GM11168 (cell line): ENCODE results near the gene TNFAIP3.

Experiments
- in situ Hi-C: fragments of 300-500 bp; cut with MboI; formaldehyde crosslinking; loops from one replicate; pipeline ENCODE4 v1.12.0; 2022; ENCODE audit warnings: low sequenced_read_pairs; ENCODE audit not compliant: unreplicated experiment

The TNFAIP3 gene

DNA sequence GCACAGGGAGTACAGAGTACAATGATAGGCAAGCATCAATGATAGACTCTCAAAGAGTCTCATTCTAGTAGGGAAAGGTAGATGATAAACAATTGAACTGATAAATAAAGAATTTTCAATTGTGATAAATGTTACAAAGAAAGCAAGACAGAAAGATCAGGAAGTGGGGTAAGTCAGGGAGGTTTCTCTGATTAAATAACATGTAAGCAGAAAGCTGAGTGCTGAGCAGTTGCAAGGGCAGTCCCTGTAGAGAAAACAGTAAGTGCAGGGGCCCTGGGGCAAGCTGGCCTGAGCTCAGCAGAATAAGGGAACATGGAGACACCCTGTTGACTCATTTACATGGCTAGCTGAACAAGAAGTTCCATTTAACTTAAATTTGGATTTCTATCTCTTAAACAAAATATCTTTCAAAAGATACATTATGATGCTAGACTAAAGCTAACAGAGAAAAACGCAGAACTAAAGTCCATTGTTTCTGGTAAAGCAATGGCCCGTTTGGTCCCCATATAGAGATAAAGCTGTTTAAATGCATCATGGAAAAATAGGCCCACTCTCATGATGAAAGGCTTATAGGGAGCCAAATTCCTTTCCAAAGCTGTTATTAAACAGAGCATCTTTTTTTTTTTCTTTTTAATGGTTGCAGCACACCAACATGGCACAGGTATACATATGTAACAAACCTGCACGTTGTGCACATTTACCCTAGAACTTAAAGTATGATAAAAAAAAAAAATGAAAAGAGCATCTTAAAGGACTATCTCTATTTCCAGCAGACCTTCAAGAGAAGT, 5.3 kb upstream of the TNFAIP3 start:
- in situ Hi-C loops: no loop called here

DNA sequence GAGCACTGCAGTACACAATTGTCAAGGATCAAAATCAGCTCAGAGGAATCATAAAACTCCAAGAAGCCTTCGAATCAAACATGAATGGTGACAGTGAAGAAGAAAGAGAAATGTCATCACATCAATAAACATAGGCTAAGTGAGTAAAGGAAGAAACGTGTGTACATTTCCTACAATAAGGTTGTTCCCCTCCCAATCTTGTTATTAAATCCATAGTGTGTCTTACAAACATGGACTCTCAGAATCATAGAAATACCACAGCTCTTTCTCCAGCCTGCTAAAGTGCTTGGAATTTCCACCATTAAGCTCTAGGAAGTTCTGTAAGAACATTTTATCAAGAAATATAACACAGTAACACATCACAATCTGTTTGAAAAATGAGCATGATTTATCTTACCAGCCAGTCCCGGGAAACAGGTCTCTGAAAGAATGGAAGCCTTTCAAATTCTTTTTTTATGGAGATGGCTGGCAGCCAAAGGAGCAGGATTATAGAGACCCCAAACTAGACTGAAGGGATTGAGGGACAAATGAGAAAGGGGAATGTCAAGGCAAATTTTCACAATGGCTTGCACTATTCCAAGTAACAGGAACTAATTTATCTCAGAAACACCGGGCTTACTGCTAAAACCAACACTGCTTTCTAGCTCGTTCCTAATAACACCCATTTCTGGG, 4.5 kb upstream of the TNFAIP3 start:
- in situ Hi-C loops: no loop called here

DNA sequence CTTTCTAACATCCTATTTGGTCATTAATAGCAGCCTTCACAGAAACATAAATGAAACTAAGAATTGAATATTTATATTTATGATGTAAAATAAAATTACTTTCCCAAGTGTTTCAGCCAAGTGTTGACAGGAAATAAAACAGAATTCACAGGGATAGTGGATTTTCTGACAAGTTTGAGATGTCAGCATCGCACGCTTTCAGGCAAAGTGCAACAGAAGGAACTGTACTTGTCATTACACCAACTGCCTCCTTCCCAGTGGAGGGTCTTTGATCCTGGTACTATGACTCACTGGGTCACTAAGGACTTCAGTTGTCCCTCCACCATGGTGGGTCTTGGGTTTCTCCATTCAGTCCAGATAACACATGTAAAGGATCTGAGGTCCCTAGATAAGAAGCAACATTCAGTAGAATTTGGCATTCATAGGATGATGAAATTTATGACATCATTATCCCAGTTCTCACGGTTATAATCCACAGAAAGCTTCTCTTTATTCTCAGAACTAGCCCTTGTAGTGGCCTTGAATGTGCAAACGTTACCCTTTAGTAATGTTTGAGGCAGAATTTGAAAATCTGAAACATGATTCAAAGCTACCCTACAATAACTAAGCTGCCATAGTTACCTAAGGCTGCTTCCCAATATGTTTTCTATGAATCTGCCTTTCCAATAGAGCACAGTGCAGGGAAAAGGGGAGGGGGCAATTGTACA, 3.8 kb upstream of the TNFAIP3 start:
- in situ Hi-C loops: no loop called here

DNA sequence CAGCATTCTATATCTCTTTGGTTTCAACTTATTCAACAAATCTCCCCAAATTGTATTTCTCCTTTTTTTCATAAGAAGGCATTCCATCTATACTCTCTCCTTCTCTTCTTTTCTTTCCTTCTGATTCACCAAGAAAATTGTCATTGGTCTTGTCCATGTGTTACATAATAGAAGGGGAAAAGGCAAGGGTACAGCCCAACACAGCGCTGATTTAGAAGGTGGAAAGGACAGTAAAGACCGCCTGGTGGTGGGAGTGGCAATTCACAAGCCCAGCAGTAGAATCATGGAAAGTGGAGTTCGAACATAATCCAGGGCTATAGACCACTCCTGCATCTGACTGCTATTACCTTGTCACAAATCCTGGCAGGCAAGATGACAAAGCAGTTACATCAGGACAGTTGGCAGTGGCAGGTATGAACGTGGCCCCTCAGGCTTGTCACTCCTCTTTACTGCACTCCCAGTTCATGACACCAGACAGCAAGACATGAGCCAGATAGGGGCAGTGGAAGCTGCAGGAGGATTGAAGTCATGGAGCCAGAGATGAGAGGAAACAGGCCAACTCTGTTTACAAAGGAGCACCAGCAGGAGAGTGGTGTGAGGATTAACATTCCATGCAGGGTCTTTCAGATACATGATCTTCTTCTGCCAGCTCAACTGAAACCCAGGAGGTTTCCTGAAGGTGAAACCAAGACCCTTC, 2.1 kb upstream of the TNFAIP3 start:
- in situ Hi-C loops: loop anchor here (5.0 kb wide), 2 partner anchors 68 to 158 kb away; no protein-coding TSS in a partner anchor

DNA sequence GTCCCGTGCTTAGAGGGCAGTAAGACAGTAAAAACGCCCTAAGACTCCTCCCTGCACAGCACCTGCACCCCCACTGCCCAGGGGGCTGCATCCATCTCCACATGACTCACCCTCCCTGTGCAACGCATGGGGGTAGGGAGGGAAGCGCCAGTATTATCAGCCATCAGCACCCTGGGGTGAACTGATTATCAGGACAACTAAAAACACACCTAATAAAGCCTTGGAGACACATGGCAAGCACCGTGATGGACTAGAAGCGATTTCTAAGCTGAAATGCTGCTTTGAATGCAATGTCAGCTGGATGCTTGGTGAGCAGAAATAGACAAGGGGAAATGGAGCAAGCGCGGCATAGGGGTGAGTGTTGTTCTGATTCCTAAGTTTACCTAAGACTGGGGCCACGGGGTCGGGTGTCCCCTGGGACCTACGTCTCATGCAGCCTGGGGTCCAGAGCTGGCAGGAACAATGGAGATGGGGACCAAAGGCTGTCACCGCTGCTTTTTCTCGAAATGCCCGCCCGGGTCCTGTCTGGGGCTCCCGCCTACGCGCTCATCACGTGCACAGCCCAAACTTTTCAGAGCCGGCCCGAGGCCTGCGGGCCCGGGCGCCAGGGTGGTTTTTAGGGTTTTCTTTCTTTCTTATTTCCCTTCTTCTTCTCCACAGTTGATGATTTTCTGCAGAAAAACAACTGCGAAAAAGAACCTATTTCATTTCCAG, 702 bp upstream of the TNFAIP3 start:
- in situ Hi-C loops: loop anchor here (5.0 kb wide), 2 partner anchors 69 to 159 kb away; no protein-coding TSS in a partner anchor

DNA sequence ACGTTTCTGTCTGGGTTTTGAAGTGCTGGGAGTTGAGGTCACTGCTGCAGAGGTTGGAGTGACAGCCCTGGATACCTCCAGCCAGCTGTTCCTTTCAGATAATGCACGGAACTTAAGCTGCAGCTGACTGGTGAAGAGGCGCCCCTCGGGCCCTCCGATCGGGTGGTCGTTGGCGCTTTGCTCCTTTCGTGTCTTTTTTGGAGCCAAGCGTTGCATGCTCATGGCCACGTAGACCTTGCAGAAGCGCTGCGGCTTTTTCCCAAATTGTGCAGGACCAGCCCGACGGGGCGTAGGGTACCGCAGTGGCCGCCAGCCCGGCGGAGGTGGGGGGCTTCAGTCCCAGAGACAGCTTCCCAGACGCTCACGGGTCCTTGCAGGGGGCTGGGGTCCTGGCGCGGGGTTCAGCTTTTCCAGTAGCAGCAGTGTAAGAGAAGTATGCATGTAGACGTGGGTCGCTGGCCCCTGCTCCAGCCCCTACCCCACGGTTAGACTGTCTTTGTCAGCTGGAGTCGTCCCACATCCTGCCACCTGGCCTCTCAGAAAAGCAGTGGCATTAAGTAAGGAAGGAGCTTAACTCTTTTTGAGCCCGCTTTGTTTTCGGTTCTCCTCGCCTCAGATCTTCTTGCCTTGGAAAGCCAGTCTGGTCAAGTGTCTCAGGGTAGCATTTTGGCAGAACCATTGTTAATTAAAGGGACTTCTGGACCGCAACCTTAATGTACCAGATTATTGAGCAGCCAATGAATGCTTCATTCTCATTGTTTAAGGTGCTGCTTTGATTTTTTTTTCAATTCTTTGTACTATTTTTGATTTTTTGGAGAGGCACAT, 838 bp downstream of the TNFAIP3 start:
- in situ Hi-C loops: loop anchor here (5.0 kb wide), 2 partner anchors 71 to 161 kb away; no protein-coding TSS in a partner anchor

DNA sequence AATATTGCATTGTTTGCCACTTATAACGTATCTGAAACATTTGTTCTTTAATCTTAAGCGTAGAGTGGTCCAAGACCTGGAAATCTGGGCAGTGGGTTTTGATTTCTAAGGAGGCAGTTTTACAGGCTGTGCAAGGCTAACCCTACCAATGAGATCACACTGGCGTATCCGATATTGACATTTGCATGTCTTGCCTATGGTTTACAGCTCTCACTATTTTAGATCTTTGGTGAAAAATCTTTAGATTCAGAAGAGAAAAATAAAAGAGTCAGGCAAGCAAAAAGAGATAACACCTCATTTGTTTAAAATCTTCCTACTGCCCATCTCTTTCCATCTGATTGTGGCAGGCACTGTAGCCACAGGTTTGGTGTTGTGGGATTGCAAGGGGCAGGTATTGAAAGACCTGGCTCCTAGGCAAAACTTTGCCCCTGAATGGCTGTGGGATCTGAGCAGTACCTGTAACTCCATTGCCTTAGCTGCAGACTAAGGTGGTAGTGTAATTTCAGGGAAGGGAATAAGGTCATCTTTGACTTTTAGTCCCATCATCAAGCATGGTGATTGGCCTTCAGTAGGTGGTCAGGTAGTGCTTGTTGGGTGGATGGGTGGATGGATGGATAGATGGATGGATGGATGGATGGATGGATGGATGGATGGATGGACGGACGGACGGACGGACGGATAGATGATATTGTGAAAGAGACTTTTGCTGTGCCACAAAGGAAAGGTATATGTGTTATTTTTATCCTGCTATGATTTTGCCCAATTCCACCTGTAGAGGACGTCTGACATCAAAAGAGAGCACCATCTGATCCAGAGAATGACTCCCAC, 1.9 kb downstream of the TNFAIP3 start:
- in situ Hi-C loops: loop anchor here (5.0 kb wide), 2 partner anchors 72 to 162 kb away; no protein-coding TSS in a partner anchor

DNA sequence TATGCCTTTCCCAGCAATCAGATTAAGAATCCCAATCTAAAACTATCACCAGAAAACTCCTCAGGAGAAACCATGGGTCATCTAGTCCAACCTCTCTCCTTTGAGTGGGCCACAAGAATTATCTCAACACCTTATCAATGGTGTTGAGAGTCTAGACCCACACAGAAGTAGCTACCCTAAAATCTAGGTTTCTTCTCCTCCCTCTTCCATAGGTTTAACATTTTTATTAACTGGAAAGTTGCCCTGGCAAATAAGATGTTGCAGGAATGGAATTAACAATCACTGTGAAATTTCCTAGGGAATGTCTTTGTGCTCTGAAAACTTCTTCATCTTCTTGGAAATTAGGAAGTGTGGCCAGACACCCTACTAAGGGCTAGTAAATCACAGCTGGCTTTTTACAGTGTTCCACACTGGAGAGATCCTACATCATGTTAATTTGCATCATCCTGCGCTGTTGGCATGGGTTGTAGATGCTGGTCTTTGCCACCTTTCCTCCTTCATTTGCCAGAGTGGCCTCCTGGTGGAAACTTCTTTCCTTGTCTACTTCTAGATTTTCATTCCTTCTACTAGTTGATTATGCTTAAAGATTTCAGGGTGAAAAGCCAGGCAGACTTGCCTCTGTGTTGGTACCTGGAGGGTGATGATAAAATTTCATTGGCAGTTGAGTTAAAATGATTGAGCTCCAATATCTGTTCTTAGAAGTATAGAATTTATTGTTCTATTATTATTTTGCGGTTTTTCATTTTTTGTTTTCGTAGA, 2.7 kb downstream of the TNFAIP3 start:
- in situ Hi-C loops: loop anchor here (5.0 kb wide), 2 partner anchors 72 to 162 kb away; no protein-coding TSS in a partner anchor

DNA sequence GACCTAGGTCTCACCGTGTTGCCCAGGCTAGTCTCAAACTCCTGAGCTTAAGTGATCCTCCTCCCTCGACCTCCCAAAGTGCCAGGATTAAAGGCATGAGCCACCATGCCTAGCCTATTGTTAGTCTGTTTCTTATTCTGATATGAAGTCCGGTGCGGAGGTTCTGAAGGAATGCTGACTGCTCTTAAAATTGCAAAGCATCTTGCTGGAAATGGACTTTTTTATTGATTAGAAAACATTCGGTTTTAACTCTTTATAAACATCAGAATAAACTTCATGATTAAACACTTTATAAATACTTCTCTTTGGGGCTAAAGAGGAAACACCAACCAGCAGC, 3.2 kb downstream of the TNFAIP3 start:
- in situ Hi-C loops: no loop called here

DNA sequence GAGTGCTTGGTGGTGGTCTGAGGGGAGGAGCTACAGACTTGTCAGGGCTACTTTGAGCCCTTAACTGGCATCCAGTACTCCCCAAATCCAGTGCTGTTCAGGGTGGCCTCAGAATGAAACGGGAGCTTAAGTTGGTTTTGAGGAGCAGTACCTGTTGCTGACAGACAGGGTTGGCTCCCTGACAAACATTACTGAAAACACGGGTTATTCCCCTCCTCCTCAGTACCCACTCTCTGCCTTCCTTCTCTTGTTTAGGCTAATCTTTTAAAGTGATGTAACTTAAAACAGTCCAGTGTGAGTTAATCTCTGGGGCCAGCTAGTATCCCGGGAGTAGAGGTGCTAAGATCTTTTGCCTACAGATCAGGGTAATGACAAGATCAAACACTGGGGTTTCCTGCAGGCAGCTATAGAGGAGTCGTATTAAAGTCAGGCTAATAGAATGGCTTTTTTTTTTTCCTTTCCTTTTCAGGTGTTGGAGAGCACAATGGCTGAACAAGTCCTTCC, 3.7 kb downstream of the TNFAIP3 start:
- in situ Hi-C loops: no loop called here

DNA sequence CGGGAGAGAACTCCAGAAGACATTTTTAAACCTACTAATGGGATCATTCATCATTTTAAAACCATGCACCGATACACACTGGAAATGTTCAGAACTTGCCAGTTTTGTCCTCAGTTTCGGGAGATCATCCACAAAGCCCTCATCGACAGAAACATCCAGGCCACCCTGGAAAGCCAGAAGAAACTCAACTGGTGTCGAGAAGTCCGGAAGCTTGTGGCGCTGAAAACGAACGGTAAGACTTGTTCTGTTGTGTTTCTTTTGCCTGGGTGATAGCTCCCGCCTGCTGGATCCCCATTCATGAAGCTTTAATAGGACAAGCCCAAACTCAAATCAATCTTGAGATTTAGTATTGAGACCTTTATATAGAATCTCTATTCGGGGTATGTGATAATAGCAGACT, 4.2 kb downstream of the TNFAIP3 start:
- in situ Hi-C loops: no loop called here

DNA sequence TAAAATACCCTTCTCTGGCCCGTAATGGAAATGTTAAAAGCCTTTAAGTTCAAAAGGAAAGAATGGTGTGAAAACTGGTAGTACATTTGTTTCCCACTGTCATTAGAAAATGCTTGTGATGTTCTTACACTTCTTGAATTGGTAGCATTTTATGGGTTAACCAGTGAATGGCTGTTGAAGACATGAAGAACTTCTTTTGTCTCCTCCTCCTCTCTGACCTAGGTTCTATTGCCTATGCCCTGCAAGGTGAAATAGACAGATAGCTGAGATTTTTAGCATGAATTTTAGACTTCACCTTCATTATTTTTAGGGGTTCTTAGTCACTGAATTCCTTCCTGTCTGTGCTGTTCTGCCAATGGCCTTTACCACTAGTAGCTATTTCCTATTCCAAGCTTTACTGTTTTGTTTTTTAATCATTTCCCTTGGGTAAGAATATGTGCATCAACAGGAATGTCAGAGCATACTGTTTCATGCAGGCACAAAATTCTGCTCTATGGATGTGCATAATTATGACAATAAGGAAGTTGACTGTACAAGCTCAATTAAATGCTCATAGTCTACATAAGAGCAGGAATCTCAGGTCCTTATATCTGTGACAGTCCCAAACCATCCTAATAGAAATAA, 4.9 kb downstream of the TNFAIP3 start:
- in situ Hi-C loops: no loop called here

DNA sequence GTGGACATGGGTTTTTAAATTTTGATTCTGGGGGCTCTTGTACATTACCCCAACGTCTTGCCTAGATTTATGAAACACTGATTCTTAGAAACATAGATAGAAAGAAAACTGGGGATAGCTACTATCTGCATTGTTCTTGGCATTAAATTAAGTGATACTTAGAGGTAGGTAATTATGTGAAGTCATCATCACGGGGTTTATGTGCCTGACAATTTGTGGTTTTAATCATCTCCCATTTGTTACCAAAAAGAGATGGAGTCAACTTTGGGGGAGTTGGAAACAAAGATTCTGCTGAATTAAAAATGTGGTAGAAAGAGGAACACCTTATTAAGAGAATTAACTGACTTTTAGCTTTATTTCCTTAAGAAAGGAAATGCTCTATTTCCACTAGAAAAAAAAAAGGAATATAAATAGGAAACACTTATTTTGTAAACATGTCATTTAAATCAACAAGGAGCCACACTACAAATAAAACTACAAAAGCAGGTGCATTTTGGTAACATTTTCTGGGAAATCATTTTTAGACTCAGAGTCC, 5.6 kb downstream of the TNFAIP3 start:
- in situ Hi-C loops: no loop called here

DNA sequence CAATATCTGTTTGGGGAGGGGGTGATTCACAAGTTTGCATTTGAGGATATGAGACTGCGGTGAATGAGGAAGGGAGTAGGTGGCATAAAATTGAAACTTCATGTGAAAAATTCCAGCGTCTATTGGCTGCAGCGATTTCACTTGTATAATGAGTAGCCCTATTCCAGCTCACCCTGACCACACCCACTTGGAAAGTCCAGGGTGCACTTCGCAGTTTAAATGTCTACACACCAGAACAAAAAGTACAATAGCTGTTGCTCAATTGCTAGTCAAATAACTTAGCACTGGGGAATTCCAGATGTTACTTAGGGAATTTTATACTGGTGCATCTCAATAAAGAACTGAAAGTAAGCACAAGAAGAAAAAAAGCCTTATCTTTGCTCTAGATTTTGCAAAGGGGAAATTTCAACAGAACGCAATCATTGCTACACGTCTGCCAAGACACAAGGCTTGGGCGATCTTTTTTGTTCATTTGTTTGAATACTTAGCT, 6.3 kb downstream of the TNFAIP3 start:
- in situ Hi-C loops: no loop called here

DNA sequence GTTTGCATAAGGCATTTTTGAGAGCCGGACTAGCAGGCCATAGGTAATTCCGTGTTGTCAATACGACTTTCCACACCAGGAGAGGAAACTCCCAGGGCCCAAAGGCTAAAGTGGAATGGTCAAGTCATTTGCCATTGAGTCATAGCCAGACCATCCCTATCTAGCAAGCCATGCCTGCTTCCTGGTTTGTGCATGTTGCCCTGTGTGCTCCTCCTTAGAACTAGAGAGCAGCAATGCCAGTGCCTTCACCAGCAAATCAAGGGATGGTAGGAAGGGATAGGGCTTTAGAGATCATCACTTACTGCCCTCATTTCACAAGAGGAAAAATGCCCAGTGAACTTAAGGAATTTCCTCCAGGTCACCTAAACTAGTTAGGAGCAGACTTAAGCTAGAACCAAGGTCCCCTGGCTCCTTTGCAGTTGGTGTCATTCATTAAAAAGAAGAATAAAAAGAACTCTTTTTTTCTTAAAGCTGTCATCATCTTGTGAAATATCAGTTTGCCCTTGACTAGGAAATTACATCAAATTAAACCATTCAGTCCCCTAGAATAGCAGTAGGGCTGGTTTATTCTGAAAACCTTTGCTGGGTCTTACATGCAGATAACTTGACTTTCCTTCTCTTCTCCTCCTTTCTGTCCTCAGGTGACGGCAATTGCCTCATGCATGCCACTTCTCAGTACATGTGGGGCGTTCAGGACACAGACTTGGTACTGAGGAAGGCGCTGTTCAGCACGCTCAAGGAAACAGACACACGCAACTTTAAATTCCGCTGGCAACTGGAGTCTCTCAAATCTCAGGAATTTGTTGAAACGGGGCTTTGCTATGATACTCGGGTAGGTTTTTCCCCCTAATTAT, 7.4 kb downstream of the TNFAIP3 start:
- in situ Hi-C loops: no loop called here
